GM12864 (cell line): ENCODE measurements around the gene IFT81.
"Not testable (repeated sequence)": the region's sequence is repeated elsewhere in the genome, so short reads cannot be mapped to it uniquely, and the experiment has no call there.

ENCODE experiments used
- DNase-seq: peaks from one replicate; pipeline ENCODE4 v3.0.0-alpha.2; 2011; ENCODE audit warnings: low read depth
- H3K4me3 ChIP-seq: 2 replicates; pipeline ENCODE4 v1.5.1; 2011; ENCODE audit warnings: mild to moderate bottlenecking, low read depth, low read length, control low read depth
- CTCF ChIP-seq: IDR thresholded peaks from 2 replicates; pipeline ENCODE4 v1.5.1; 2011; ENCODE audit warnings: low read depth, mild to moderate bottlenecking, moderate library complexity, low read length, control low read depth, inconsistent platforms; ENCODE audit errors: missing control alignments

Gene IFT81

DNA sequence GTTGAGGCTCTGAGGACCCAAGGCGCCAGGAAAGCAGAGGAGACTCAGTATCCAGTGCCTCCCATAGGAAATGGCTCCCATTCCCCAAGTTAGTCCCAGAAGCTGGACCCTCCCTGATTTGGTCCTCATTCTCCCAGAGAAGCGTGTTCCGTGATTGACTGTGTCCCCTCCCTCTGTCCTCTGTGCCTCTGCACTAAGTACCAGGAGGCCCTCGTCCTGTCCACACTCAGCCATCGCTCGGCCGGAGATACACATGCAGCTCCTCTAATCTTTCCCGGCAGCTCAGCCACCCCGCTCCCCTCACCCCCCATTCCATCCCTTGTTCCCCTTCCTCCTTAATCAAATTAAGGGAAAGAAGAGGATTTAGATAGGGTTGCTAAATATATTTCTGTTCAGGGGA, 128.6 kb downstream of the IFT81 start:
- DNase-seq, result no peak
- no peak overlapping the region for H3K4me3 ChIP-seq
- TF ChIP-seq CTCF, result no peak

DNA sequence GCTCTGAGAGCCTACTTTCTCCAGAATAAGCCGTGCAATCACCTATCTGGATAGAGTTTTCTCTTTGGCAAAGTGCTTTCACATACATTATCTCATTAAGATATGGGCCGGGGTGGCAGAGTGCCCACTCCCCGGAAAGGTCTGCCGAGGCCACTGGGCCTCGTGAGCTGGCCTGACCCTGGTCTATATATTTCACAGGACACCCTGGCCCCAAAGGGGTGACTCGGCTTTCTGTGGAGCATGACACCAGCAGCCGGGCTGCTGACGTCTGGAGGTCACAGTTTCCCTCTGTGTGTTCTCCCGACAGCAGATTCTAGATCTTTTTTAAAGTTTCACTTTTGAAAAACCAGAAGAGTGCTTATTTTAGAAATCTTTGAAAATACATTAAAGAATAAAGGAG, 129.0 kb downstream of the IFT81 start:
- no peak overlapping the region for H3K4me3 ChIP-seq
- DNase-seq, result no peak
- no peak for TF ChIP-seq CTCF

- no peak for DNase-seq
- no peak for TF ChIP-seq CTCF
- no peak overlapping the region for H3K4me3 ChIP-seq
Measured at GRCh38 chr12:110254971-110255540, 130.9 kb downstream of the IFT81 start.

- not testable (repeated sequence) for DNase-seq, H3K4me3 ChIP-seq
Measured at GRCh38 chr12:110255890-110256456, 131.8 kb downstream of the IFT81 start.

DNA sequence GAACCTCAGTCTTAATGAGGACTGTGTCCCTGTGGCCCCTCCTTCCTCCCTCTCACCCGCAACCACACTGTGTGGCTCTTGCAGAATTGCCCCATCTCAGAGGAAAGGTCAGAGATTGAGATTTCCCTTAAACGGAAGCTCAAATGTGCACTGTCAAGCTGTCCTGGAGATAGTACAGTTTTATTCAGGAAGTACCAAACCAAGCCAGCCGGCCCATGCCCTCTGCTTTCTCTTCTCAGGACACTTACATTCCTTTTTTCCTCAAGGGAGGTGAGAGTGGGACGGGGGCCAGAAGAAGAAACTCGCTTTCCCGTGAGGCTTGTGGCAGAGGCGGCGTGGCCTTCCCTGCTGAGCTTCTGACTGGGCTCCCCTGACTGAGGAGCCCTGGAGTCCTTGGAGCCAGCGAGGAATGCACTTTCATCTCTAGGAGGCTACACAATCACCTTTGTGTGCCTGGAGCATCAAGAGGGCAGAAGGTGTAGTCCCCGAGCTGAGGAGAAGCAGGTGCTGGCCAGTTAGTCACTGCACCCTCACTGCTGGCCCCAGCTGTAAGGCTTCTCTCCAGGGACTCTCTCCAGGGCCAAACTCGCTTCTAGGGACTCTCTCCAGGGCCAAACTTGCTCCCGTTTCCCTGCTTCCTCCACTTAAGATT, 132.7 kb downstream of the IFT81 start:
- DNase-seq, result no peak
- no peak for TF ChIP-seq CTCF
- no peak overlapping the region for H3K4me3 ChIP-seq

GRCh38 chr12:110258466-110258865, 134.3 kb downstream of the IFT81 start:
- no peak for TF ChIP-seq CTCF
- H3K4me3 ChIP-seq, result no peak overlapping the region
- DNase-seq, result no peak

- TF ChIP-seq CTCF, result no peak
- DNase-seq, result no peak
- no peak overlapping the region for H3K4me3 ChIP-seq
Measured at GRCh38 chr12:110262442-110263388, 138.6 kb downstream of the IFT81 start.
